Adrenal gland (tissue), 12 donors: ENCODE results near the gene PCMTD2. TPM values are rescaled to one million over a fixed set of nuclear protein-coding genes. Genes with fewer than 3 reads are reported as not detected.
A peak's percentile ranks its signal among the peaks of the same experiment; 100 is the strongest.

Experiments used
- DNase-seq, 7 donors: peaks; one replicate each; pipeline ENCODE4 v3.0.0-alpha.2; 2019 to 2020
- H3K27ac ChIP-seq, 5 donors: fragments of 200-600 bp; sonication (generic) in 4 of 5; 1 replicate in 3 of 5; 2 replicates in 2 of 5; pipeline versions ENCODE4 v1.5.1 to v1.8.0; 2016 to 2020; ENCODE audit warnings: mild to moderate bottlenecking in 1 of 5
- H3K27me3 ChIP-seq: fragments of 200-600 bp; 2 replicates; pipeline ENCODE4 v1.8.0; 2021
- H3K36me3 ChIP-seq, 2 donors: fragments of 200-600 bp; replicated peaks in 1 of 2; 1 replicate in 1 of 2; 2 replicates in 1 of 2; pipeline versions ENCODE4 v1.5.1 to v1.8.0; 2018 to 2022
- H3K4me1 ChIP-seq, 2 donors: fragments of 200-600 bp; replicated peaks in 1 of 2; 1 replicate in 1 of 2; 2 replicates in 1 of 2; pipeline versions ENCODE4 v1.5.1 to v1.8.0; 2018 to 2021
- H3K4me3 ChIP-seq, 4 donors: fragments of 200-600 bp; sonication (generic) in 3 of 4; one replicate each; pipeline ENCODE4 v1.5.1; 2016 to 2018
- H3K9me3 ChIP-seq, 3 donors: fragments of 200-600 bp; sonication (generic) in 1 of 3; replicated peaks in 1 of 3; 1 replicate in 2 of 3; 2 replicates in 1 of 3; pipeline versions ENCODE4 v1.5.1 to v1.8.0; 2016 to 2021
- CTCF ChIP-seq, 6 experiments: fragments of 450-650 bp in 4 of 6; fragments of 200-600 bp in 2 of 6; sonication (generic) in 1 of 6; IDR thresholded peaks; 1 replicate in 5 of 6; 2 replicates in 1 of 6; pipeline versions ENCODE4 v1.5.1 to v1.8.0; 2016 to 2021; ENCODE audit warnings: antibody characterized with exemption in 6 of 6, mild to moderate bottlenecking in 2 of 6, moderate library complexity in 1 of 6
- POLR2A ChIP-seq, 2 donors: fragments of 450-650 bp; IDR thresholded peaks; one replicate each; pipeline ENCODE4 v1.6.1; 2017; ENCODE audit warnings: antibody characterized with exemption in 2 of 2, mild to moderate bottlenecking in 2 of 2, moderate library complexity in 1 of 2
- WGBS, 4 donors: extraction: QIAGEN DNeasy Blood & Tissue Kit in 2 of 4; methylation state at CpG; one replicate each; pipeline versions ENCODE4 v1.1.5 to v1.1.7; 2013 to 2017; 5-methylcytosine and 5-hydroxymethylcytosine counted together
- intact Hi-C, 2 donors: fragments of 100-400 bp; cut with DNase I; formaldehyde crosslinking; loops; one replicate each; pipeline versions ENCODE4 v1.14.1 to v1.15.0; 2022 to 2023
- polyA plus RNA-seq, 3 donors: library from polyadenylated mRNA; stranded (reverse); fragments of 200-250 nt in 2 of 3; fragments of 350-450 nt in 1 of 3; fragmentation: Illumina TruSeq in 1 of 3; extraction: RNeasy Lipid Tissue Mini Kit (QIAGEN cat#74804) in 1 of 3; gene quantifications; one replicate each; pipeline ENCODE4 v1.2.3, GENCODE V29; 2013 to 2014
- total RNA-seq, 9 donors: library from RNA; depleted of rRNA in 4 of 9; stranded (reverse); fragments of >200 nt in 4 of 9; fragments of 120-200 nt in 1 of 9; fragmentation: NEBNext Ultra II Directional in 1 of 9; extraction: Animal tissue kit (Norgen Biotek cat#: 25700) in 1 of 9; gene quantifications; one replicate each; pipeline versions ENCODE4 v1.1.0 to v1.2.4, GENCODE V29; 2013 to 2023
- donor health status: healthy with polysubstance abuse.
- donor health status: Bipolar disorder and iron deficiency.
- donor health status: DM: yes; HTN: yes; CAD: no.
- donor health status: DM: no; HTN: no; CAD: no.
- donor health status: DM: no; HTN: no; CAD: no.
- donor health status: DM: yes; HTN: yes; CAD: no.

Gene PCMTD2
- total and polyA plus RNA-seq, 12 donors = 32.0 to 120 (median 62.5) TPM

- Histone ChIP-seq H3K4me1 (peaks cover 13 to 23% of the 10 kb centered on the region in 2 donors), H3K36me3 (no peaks in the 10 kb centered on the region), H3K27me3 (no peaks in the 10 kb centered on the region), H3K27ac (no peak overlapping the region), H3K9me3 (no peaks in the 10 kb centered on the region), H3K4me3 (no peak overlapping the region)
- intact Hi-C loops = no loop called here
- TF ChIP-seq POLR2A (IDR thresholded peaks at IDR 0.05) (no peak), CTCF (IDR thresholded peaks at IDR 0.05) (no peak)
- 90 to 98% (median 93%) methylated on average over 4 of the region's 4 CpGs for WGBS, 4 donors
- DNase-seq = no peak
Observed at GRCh38 chr20:64253000-64253383, 2.6 kb upstream of the PCMTD2 start.

GRCh38 chr20:64253443-64253842, 2.1 kb upstream of the PCMTD2 start:
- Histone ChIP-seq H3K36me3 (no peaks in the 10 kb centered on the region), H3K27ac (no peak overlapping the region), H3K4me1 (peaks cover 13 to 28% of the 10 kb centered on the region in 2 donors), H3K9me3 (no peaks in the 10 kb centered on the region), H3K27me3 (no peaks in the 10 kb centered on the region), H3K4me3 (no peak overlapping the region)
- DNase-seq = no peak
- TF ChIP-seq POLR2A (IDR thresholded peaks at IDR 0.05) (no peak), CTCF (IDR thresholded peaks at IDR 0.05) (no peak)
- intact Hi-C loops = no loop called here
- 83 to 94% (median 90%) methylated on average over 4 of the region's 4 CpGs for WGBS, 4 donors

GRCh38 chr20:64254156-64254555, 1.4 kb upstream of the PCMTD2 start:
- Histone ChIP-seq H3K4me3 (no peak overlapping the region), H3K27ac (no peak overlapping the region), H3K27me3 (no peaks in the 10 kb centered on the region), H3K9me3 (no peaks in the 10 kb centered on the region), H3K4me1 (peaks cover 13 to 35% of the 10 kb centered on the region in 2 donors), H3K36me3 (no peaks in the 10 kb centered on the region)
- DNase-seq = no peak
- TF ChIP-seq CTCF (IDR thresholded peaks at IDR 0.05) (no peak), POLR2A (IDR thresholded peaks at IDR 0.05) (no peak)
- 88 to 94% (median 92%) methylated on average over 5 of the region's 5 CpGs for WGBS, 4 donors
- intact Hi-C loops = no loop called here

GRCh38 chr20:64254571-64255360, 782 bp upstream of the PCMTD2 start:
- Histone ChIP-seq H3K36me3 (no peaks in the 10 kb centered on the region), H3K27ac (peak overlapping the region in 4 of 5 donors; percentile 54 to 86 (median 78)), H3K9me3 (no peaks in the 10 kb centered on the region), H3K4me3 (peak overlapping the region in 3 of 4 donors; percentile 18 to 99 (median 97)), H3K4me1 (peaks cover 13 to 41% of the 10 kb centered on the region in 2 donors), H3K27me3 (no peaks in the 10 kb centered on the region)
- TF ChIP-seq POLR2A (IDR thresholded peaks at IDR 0.05) = no peak
- no peak for TF ChIP-seq CTCF (IDR thresholded peaks at IDR 0.05)
- intact Hi-C loops = no loop called here
- peak in 1 of 7 donors; percentile 55 for DNase-seq
- WGBS, 4 donors = 76 to 94% (median 76%) methylated on average over 21 to 28 of the region's 28 CpGs
